Superior temporal gyrus (tissue), 1 donor: ENCODE data around the gene NECTIN2.

Source experiments
- DNase-seq: peaks from one replicate; pipeline ENCODE4 v3.0.0-alpha.2; 2016; ENCODE audit errors: extremely low spot score

Gene NECTIN2

DNA sequence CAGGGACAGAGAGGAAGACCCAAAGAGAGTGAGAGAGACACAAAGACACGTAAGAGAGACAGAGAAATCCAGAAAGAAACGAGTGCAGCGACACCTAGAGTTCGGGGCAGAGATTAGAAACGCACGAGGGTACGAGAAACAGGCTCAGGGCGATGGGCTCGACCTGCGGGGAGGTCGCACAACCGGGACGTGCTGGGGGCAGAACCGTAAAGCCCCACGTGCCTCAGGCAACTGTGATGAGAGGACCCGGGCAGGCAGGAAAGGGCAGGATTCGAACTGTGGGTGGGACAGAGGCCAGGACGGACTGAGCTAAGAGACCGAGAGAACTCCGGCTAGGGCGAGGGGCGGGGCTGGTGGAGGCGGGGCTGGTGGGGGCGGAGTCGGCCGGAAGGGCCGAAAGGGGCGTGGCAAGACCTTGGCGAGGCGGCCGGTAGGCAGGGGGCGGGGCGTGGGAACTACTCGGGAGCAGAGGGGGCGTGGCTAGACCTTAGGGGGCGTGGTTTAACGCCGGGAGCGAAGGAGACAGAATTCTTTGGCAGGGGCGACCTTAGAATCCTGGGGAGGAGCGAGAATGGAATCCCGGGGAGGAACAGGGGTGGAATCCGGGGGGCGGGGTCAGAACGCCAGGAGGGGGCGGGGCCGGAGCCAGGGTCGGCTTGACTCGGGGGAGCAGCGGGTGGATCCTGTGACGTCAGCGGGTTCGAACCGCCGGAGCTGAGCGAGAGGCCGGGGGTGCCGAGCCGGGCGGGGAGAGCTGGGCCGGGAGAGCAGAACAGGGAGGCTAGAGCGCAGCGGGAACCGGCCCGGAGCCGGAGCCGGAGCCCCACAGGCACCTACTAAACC is at the start of gene NECTIN2:
NECTIN2 (plus strand) TSS at position 686 of the 843 bp plus-strand sequence. CDS start 229 bp downstream, outside the sequence.
- peak; percentile 54 for DNase-seq

DNA sequence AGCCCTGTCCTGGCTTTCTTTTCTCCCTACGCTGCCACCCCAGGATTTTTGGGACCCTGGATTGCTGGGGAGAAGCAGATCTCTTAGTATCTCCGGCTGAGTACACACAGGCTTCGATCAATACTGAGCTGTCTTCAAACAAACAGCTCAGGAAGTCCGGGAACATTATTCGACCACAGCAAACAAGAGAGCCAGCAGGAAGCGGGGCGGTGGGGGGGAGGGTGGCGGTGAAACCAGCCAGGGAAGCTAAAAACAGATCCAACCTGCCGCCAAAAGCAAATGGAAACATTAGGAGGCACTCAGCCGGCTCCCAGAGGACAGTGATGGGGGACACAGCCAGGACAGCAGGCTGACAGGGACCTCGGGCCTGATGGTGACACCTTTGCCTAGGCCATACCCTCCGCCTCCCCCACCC is 49.4 kb upstream of the NECTIN2 start:
- DNase-seq = no peak

DNA sequence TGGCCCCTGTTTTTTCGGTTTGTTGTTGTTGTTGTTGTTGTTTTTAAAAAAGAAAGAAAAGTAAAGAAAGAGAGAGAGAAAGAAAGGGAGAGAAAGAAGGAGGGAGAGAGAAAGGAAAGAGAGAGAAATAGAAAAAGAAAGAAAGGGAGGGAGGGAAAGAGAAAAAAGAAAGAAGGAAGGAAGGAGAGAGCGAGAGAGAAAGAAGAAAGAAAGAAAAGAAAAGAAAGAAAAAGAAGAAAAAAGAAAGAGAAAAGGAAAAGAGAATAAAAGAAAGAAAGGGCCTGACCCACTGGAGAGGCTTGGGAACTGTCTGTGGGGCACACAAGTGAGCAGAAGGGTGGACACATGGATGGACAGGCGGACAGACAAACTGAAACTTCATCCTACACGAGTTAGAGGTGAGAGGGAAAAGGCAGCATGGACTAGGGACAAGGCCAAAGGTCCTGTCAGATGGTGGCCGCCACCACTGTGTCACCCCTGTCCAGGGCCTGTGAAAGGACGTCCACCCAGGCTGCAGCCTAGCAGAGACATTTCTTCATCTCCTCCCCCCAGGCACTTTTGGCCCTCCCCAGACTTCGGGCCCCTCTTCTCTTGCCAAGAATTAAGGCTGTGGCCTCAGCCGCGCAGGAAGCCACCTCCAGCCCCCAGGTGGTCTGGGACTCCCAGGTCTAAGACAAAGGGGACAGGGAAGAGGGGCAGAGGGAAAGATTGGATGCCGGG is 46.3 kb upstream of the NECTIN2 start:
- DNase-seq = no peak

DNA sequence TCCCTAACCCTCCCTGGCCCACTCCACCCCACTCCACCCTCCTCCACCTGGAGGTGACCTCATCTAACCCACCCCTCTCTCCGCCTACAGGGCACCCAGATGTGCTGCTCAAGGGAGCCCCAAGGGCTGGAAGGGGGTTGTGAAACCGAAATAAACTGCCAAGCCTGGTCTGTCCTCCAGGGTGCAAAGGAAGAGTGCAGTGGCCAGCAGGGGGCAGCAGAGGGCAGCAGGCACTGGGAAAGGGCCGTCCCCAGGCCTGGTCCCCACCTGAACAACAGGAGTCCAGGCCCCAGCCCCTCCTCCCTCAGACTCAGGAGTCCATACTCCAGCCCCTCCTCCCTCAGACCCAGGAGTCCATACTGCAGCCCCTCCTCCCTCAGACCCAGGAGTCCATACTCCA is 45.6 kb upstream of the NECTIN2 start:
- DNase-seq = peak; percentile 59

DNA sequence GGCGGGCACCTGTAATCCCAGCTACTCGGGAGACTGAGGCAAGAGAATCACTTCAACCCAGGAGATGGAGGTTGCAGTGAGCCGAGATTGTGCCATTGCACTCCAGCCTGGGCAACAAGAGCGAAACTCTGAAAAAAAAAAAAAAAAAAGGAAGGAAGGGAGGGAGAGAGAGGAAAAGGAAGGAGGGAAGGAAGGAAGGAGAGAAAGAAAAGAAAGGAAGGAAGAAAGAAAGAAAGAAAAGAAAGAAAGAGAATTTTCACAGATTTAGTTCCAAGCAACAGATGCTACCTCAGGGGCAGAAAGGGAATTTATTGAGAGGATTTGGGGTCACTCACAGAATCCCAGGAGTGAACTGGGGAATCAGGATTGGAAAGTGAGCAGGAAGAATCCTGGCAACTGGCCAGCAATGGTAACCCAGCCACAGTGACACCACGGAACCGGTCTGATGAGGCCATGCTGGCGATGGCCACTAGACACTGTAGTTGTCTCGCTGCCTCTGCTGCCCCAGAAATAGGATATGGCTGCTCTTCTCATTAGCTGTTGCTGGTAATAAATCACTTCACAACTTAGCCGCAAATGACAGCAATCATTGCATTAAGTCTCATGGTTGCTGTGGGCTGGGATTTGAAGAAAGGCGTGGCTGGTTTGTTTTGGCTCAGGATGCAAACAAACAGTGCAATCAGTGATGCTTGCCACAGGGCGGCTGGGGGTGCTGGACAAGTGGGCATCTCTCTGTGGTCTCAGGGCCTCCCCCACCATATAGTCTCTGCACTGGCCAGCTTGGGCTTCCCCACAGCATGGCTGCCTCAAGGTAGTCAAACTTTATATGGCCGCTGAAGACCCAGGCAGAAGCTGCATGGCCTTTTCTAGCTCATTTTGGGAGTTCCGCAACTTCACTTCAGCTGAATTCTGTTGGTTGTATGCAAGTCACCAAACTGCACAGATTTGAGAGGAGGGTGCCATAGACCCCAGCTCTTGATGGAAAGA is 42.4 kb upstream of the NECTIN2 start:
- DNase-seq = no peak

DNA sequence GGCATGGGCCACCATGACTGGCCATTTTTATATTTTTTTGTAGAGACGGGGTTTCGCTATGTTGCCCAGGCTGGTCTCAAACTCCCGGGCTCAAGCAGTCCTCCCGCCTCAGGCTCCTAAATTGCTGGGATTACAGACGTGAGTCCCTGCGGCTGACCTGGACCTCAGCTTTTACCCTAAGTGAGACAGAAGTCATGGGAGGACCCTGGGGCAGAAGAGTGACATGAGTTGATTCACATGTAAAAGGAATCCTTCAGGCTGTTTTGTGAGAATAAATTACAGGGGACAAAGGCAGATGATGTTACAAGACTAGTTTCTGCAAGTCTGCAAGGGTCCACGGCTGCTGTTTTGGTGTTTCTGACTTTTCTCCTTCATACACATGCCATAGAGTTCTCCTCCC is 39.8 kb upstream of the NECTIN2 start:
- DNase-seq = no peak

DNA sequence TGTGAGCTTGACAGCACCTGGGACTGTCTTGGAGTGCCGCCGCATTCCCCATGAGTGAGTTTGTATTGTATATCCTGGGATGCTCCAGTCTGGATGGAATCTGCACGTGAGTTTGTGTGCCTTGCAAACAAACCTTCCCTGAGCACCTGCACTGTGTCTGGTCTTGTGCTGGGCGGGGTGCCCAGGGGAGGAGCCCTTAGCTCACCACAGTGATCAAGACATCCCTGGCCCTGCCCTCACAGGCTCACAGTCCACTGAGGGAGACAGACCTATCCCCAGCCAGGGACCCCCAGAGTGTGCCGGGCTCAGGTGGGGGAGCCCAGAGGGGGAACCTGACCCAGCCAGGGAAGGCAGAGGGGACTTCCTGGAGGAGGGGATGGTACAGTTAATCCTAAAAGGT is 38.9 kb upstream of the NECTIN2 start:
- DNase-seq = no peak

DNA sequence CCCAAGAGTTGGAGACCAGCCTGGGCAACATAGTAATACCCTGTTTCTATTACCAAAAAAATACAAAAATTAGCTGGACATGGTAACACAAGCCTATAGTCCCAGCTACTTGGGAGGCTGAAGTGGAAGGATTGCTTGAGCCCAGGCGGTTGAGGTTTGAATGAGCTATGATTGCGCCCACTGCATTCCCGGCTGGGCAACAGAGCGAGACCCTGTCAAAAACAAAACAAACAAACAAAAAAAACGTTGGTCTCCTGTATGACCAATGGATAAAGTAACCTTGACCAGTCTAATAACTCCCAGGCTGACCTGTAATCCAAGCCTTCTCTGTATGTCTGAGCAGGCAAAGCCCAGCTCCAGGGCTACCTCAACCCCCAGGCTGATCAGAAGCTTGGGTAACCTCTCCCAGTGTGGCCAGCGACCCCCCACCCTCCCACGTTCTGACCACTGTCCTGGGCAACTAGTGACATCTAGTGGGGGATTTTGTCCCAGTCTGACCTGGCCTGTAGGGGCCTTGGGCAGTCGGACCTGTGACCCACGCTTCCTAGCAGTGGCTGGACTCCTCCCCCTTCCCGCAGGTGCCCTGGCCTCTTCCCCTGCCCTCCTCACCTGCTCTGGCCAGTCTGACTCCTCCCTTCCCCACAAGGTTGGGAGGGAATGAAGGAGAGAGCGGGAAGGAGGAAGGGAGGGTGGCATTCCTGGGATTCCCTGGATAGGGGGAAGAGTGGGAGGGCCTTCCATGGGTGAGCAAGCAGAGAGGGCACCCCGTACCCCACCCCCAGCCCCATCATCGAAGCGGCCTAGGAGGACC is 38.2 kb upstream of the NECTIN2 start:
- peak; percentile 14 for DNase-seq

DNA sequence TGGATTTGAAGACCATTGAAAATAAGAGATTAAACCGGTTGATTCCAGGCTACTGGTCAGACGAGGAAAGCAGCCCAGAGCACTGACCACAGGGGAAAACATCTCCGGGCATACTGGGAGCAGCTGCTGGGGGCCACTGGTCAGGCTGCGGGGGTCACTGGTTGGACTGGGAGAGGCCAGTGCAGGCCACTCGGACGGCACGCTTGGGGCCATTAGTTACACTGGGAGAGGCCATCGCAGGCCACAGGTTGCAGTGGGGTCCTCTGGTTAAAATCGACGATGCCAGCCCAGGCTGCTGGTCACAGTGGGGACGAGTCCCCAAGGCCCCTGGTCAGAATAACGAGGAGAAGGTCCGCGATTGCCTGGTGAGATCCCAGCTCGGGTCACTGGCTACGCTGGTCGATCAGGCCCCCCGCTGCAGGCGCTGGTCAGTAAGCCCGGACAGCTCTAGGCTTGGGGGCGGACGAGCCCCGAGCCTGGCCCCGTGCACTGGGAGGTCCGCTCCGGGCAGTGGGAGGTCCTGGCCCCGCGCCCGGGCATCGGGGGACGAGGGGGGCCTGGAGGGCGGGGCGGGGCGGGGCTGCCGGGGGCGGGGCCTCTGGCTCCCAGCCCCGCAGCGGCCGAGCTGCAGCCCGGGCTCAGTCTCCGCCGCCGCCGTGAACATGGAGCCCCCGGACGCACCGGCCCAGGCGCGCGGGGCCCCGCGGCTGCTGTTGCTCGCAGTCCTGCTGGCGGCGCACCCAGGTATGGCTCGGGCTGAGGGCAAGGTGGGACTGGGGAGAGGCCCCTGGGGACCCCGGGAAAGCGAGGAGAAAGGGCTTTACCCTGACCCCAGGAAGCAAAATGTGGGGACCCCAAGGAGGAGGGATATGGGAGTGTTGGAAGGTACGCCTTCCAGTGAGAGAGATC is 37.4 kb upstream of the NECTIN2 start, which contains the start of gene BCAM:
BCAM (plus strand) TSS at position 641 of the 909 bp plus-strand sequence; CDS start at position 663, 22 bp downstream.
- DNase-seq = no peak

DNA sequence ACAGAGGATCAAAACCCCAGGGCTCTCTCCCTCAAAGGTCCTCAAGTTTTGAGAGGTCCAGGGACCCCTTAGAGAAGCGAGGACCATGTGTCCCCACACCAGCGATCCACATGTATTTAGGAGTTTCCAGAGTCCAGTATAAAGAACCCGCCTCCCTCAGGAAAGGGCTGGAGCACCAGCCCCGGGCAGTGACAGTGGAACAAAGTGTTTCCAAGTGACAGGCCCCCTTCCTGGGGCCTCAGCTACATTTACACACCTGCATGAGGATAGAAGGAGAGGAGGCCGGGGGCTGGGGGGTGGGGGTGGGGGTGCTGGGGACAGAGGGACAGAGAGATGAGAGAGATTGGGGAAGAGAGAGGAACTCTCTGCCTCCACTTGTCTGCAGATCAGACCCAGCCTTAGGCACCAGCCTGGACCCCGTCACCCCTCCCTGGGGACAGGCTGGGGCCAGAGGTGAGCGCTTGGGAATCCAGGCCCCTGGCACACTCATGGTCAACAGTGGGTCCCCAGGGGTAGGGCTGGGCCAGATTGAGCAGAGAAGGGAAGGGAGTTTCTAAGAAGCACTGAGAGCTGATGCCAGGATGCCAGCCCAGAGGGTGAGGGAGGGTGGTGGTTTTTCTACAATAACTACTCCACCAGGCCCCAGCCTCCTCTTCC is 36.4 kb upstream of the NECTIN2 start:
- no peak for DNase-seq

DNA sequence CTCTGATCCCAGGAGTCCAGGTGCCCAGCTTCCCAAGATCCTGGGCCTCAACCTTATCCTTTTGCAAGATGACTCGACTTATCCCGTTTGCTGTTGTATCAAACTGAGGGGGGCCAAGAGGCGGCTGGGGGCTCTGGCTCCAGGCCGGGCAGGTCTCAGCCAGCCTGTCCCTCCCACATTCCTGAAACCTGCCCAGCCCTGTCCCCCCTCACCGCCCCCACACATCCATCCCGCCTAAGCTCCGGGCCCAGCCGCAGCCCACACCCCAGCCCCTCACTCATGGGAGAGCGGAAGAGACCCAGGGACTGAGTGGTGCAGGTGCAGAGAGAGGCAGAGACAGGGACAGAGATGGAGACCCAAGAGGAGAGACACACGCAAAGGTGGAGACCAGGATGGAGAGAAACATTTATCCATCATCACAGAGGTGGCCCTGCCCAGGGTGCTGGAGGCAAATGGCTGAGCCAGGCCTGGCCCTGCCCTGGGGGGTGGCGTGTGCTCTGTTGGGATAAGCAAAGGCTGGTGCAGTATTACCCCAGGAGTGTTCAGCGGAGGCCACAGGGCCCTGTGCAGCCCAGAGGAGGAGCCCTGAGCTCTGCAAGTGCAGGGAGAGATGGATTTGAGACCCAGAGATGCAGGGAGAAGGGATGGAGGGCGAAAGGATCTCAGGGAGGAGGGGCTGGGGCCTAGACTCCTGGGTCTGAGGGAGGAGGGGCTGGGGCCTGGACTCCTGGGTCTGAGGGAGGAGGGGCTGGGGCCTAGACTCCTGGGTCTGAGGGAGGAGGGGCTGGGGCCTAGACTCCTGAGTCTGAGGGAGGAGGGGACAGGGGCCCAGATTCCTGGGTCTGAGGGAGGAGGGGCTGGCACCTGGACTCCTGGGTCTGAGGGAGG is 35.6 kb upstream of the NECTIN2 start:
- no peak for DNase-seq

DNA sequence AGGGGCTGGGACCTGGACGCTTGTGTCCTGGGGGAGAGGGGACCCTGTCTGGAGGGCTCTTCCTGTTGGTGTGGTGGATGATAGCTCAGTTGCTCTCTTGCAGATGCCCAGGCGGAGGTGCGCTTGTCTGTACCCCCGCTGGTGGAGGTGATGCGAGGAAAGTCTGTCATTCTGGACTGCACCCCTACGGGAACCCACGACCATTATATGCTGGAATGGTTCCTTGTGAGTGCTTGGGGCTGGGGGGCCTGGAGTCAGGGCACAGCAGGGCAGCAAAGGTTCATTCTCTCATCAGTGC is 35.0 kb upstream of the NECTIN2 start:
- DNase-seq = no peak

DNA sequence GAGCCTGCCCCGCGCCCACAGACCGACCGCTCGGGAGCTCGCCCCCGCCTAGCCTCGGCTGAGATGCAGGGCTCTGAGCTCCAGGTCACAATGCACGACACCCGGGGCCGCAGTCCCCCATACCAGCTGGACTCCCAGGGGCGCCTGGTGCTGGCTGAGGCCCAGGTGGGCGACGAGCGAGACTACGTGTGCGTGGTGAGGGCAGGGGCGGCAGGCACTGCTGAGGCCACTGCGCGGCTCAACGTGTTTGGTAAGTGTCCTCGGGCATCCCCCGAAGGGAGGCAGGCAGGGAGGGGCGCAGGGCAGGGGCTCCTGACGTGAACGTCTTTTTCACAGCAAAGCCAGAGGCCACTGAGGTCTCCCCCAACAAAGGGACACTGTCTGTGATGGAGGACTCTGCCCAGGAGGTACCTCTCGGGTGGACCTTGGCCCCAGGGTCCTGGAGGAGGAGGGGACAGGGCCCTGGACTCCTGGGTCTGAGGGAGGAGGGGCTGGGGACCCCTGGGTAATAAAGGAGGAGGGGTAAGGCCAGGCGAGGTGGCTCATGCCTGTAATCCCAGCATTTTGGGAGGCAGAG is 33.9 kb upstream of the NECTIN2 start:
- no peak for DNase-seq

DNA sequence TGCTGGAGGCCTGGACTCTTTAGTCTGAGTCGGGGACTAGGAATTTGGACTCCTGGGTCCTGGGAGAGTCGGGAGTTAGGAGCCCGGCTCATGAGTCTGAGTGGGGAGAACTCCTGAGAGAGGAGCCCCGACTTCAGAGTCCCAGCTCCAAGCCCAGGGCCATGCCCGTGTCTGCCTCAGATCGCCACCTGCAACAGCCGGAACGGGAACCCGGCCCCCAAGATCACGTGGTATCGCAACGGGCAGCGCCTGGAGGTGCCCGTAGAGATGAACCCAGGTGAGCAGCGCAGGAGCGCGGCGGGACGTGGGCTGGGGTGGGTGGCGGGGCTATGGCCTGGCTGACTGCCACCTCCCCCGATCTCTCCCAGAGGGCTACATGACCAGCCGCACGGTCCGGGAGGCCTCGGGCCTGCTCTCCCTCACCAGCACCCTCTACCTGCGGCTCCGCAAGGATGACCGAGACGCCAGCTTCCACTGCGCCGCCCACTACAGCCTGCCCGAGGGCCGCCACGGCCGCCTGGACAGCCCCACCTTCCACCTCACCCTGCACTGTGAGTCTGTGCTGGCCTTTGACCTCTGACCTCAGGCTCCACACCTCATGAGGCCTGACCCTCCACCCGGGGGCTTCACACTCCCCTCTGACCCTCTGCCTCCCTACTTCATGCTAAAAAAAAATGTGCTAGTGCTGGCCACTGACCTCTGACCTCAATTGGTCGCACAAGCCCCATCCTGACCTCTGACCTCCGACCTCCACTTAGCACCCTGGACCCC is 32.8 kb upstream of the NECTIN2 start:
- no peak for DNase-seq

DNA sequence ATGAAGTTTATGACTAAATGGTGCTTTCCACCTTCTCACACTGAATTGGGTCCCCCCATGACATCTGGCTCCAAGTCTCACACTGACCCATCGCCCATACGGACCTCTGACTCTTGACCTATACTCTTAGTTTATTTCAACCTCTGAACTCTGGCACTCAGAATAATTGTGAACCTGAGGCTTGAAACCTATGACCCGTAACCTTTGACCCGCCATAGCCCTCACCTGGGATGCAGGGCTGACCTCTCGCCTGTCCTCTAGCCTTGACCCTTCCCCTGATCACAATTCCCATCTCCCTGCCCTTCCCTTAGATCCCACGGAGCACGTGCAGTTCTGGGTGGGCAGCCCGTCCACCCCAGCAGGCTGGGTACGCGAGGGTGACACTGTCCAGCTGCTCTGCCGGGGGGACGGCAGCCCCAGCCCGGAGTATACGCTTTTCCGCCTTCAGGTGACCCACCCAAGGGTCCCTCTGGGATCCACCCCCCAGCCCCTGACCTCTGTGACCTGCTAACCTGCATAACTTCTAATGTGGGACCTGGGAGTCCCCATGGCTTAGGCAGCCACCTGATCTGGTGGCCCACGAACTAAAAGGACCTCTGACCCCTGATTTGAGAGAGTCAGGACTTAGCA is 32.1 kb upstream of the NECTIN2 start:
- DNase-seq = no peak

DNA sequence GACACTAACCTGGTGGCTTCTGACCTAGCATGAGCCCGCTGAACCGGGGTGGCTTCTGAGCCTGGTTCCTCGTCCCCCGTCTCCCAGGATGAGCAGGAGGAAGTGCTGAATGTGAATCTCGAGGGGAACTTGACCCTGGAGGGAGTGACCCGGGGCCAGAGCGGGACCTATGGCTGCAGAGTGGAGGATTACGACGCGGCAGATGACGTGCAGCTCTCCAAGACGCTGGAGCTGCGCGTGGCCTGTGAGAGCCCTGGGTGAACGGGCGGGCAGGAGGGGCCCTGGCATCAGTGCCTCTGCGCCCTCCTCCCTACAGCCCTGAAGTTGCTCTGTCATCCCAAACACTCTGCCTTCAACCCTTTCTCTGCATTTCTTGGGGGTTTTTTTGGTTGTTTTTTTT is 31.6 kb upstream of the NECTIN2 start:
- DNase-seq = no peak

DNA sequence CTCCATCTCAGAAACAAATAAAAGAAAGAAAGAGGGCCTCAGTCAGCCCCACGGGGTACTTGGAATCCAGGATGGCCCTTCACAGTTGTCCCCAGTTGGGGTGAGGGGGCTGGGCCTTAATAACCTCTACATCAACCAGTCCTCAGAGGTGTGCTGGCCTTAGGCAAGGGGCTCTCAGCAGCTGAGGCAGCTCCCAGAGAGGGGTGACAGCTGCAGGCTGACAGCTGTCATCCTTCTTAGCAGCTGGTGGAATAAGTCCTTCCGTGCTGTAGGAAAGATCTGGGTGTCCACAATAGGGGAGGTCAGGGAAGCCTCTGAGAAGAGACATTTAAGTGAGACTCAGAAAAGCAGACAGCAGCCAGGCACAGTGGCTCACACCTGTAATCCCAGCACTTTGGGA is 29.8 kb upstream of the NECTIN2 start:
- DNase-seq = no peak
